GM23248 (cell line): ENCODE data around the gene WDR93.

Experiments used
- EZH2 ChIP-seq: fragments of 200-600 bp; sonication (generic); IDR thresholded peaks from 2 replicates; pipeline ENCODE4 v1.6.1; 2018; ENCODE audit warnings: antibody characterized with exemption, mild to moderate bottlenecking; ENCODE audit not compliant: insufficient read depth, poor library complexity, severe bottlenecking
- EZH2phosphoT487 ChIP-seq: fragments of 200-600 bp; sonication (generic); IDR thresholded peaks from 2 replicates; pipeline ENCODE4 v1.6.1; 2018; ENCODE audit warnings: antibody characterized with exemption, moderate library complexity, mild to moderate bottlenecking, low read depth; ENCODE audit not compliant: insufficient read depth

DNA sequence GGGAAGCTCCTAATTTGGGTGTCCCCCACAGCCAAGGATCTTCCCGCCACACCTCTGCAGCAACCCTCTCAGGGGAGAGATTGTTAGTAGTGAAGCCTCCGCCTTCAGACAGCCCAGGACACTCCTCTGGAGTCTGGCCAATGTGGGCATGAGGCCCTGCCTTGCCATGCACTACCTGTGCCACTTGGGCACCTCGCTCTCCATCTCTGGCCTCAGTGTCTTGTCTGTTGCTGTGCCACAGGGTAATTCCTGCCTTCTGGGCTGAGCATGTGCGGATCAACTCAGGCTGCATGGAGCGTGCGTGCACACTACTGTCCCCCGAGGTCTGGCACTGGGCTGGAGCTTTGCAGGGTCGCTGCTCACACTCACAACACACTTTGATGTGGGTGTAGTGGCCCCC lies 68.4 kb downstream of the WDR93 start:
- TF ChIP-seq EZH2phosphoT487 (no peak), EZH2 (no peak)
